SK-N-SH (cell line): ENCODE measurements around the gene ARL4A. TPM values are rescaled to one million over a fixed set of nuclear protein-coding genes. Genes with fewer than 3 reads are reported as not detected.

Source experiments
- CTCF ChIA-PET: fragments of 300-600, 350-600 bp; formaldehyde crosslinking; extraction: SDS; loops from one replicate; lab custom pipeline; 2021; lab: Yijun Ruan, JAX
- POLR2A ChIA-PET: fragments of 350-600 bp; sonication (Branson Sonifier 250); formaldehyde crosslinking; extraction: SDS; loops from one replicate; lab custom pipeline; 2020; ENCODE audit warnings: antibody characterized with exemption, inconsistent platforms; lab: Yijun Ruan, JAX
- DNase-seq: peaks from one replicate; pipeline ENCODE4 v3.0.0; 2012
- H2AFZ ChIP-seq: fragments of 200-600 bp; sonication (generic); 2 replicates; pipeline ENCODE4 v1.8.1; 2016; ENCODE audit warnings: antibody characterized with exemption, mild to moderate bottlenecking, low read depth
- H3F3A ChIP-seq: fragments of 200-600 bp; sonication (generic); replicated peaks from 2 replicates; pipeline ENCODE3; 2016; ENCODE audit warnings: antibody characterized with exemption, mild to moderate bottlenecking; ENCODE audit not compliant: insufficient read depth
- H3K27ac ChIP-seq, 2 experiments: fragments of 200-500 bp in 1 of 2; fragments of 200-600 bp in 1 of 2; sonication (Bioruptor generic) in 1 of 2; sonication (generic), shearing (Covaris generic) in 1 of 2; 2 replicates each; pipeline versions ENCODE4 v1.5.1 to v1.6.1; 2014 to 2016; ENCODE audit warnings: low read depth in 2 of 2, inconsistent platforms in 1 of 2, low read length in 1 of 2, mild to moderate bottlenecking in 1 of 2, mixed read lengths in 1 of 2
- H3K27me3 ChIP-seq: fragments of 200-600 bp; sonication (generic), shearing (Covaris generic); 2 replicates; pipeline ENCODE4 v1.6.1; 2016; ENCODE audit warnings: mixed run types; ENCODE audit not compliant: insufficient read depth
- H3K36me3 ChIP-seq, 2 experiments: fragments of 200-500 bp in 1 of 2; fragments of 200-600 bp in 1 of 2; sonication (Bioruptor generic) in 1 of 2; sonication (generic) in 1 of 2; replicated peaks in 1 of 2; 2 replicates each; pipeline versions ENCODE3 to v1.5.1; 2014 to 2016; ENCODE audit warnings: low read length in 1 of 2, mild to moderate bottlenecking in 1 of 2; ENCODE audit not compliant: insufficient read depth in 2 of 2, control insufficient read depth in 1 of 2
- H3K4me1 ChIP-seq, 2 experiments: fragments of 200-500 bp in 1 of 2; fragments of 200-600 bp in 1 of 2; sonication (Bioruptor generic) in 1 of 2; sonication (generic), shearing (Covaris generic) in 1 of 2; 2 replicates each; pipeline versions ENCODE4 v1.5.1 to v1.6.1; 2014 to 2016; ENCODE audit warnings: low read depth in 1 of 2, low read length in 1 of 2, mixed run types in 1 of 2; ENCODE audit not compliant: insufficient read depth in 2 of 2, control insufficient read depth in 1 of 2
- H3K4me2 ChIP-seq: fragments of 200-600 bp; sonication (generic), shearing (Covaris generic); 2 replicates; pipeline ENCODE4 v1.6.1; 2017; ENCODE audit warnings: mixed run types
- H3K4me3 ChIP-seq, 2 experiments: fragments of 200-500 bp in 1 of 2; fragments of 200-600 bp in 1 of 2; sonication (Bioruptor generic) in 1 of 2; sonication (generic), shearing (Covaris generic) in 1 of 2; 2 replicates each; pipeline versions ENCODE4 v1.5.1 to v1.8.1; 2014 to 2016; ENCODE audit warnings: low read depth in 2 of 2, inconsistent platforms in 1 of 2, low read length in 1 of 2, mild to moderate bottlenecking in 1 of 2, mixed read lengths in 1 of 2, moderate library complexity in 1 of 2
- H3K79me2 ChIP-seq: fragments of 200-600 bp; sonication (generic); 2 replicates; pipeline ENCODE4 v1.8.1; 2017; ENCODE audit warnings: mild to moderate bottlenecking; ENCODE audit not compliant: insufficient read depth
- H3K9ac ChIP-seq: fragments of 200-600 bp; sonication (generic); 2 replicates; pipeline ENCODE4 v1.6.1; 2017; ENCODE audit warnings: mixed run types
- H3K9me2 ChIP-seq: fragments of 200-600 bp; sonication (generic); 2 replicates; pipeline ENCODE4 v1.6.1; 2017; ENCODE audit warnings: mixed run types
- H3K9me3 ChIP-seq: fragments of 200-600 bp; sonication (generic); 2 replicates; pipeline ENCODE4 v1.6.1; 2017; ENCODE audit warnings: mixed run types, mild to moderate bottlenecking, moderate library complexity
- H4K20me1 ChIP-seq: fragments of 200-600 bp; sonication (generic); 2 replicates; pipeline ENCODE4 v1.6.1; 2017; ENCODE audit warnings: mild to moderate bottlenecking, mixed run types; ENCODE audit not compliant: insufficient read depth
- CTCF ChIP-seq: fragments of 200-600 bp; sonication (generic); IDR thresholded peaks from 2 replicates; pipeline ENCODE4 v1.6.1; 2017; ENCODE audit warnings: antibody characterized with exemption, mild to moderate bottlenecking, moderate library complexity
- ELF1 ChIP-seq: IDR thresholded peaks from 2 replicates; pipeline ENCODE4 v1.4.0; 2012
- MEF2A ChIP-seq: IDR thresholded peaks from 2 replicates; pipeline ENCODE4 v1.4.0; 2012; ENCODE audit warnings: low read depth, borderline replicate concordance
- RAD21 ChIP-seq: IDR thresholded peaks from 2 replicates; pipeline ENCODE4 v1.6.1; 2012; ENCODE audit warnings: mild to moderate bottlenecking, low read length
- SMC3 ChIP-seq: IDR thresholded peaks from 2 replicates; pipeline ENCODE4 v1.6.1; 2012; ENCODE audit warnings: low read depth, low read length, improper control_type of control experiment
- TAF1 ChIP-seq: IDR thresholded peaks from 2 replicates; pipeline ENCODE4 v1.6.1; 2012; ENCODE audit warnings: low read depth, mild to moderate bottlenecking, low read length, moderate library complexity, borderline replicate concordance
- TEAD4 ChIP-seq: IDR thresholded peaks from 2 replicates; pipeline ENCODE4 v1.4.0; 2012; ENCODE audit warnings: mild to moderate bottlenecking, borderline replicate concordance; ENCODE audit not compliant: insufficient read depth
- WGBS: methylation state at CpG from one replicate; pipeline ENCODE4 v1.1.6; 2017; ENCODE audit warnings: low lambda C conversion rate; 5-methylcytosine and 5-hydroxymethylcytosine counted together
- polyA plus RNA-seq, 3 experiments: library from polyadenylated mRNA; depleted of rRNA; stranded (reverse); fragments of >200 nt; gene quantifications; 2 replicates each; pipeline ENCODE4 v1.2.3, GENCODE V29; 2012
- TF ChIP-seq, protein P1 (sequence below): IDR thresholded peaks from 2 replicates; pipeline ENCODE4 v1.4.0; 2012; ENCODE audit warnings: low read depth
- TF ChIP-seq, protein P2 (sequence below): fragments of 150-350 bp; IDR thresholded peaks from 2 replicates; pipeline ENCODE4 v1.6.1; 2017; ENCODE audit warnings: antibody characterized with exemption, low read length, low read depth, borderline replicate concordance

Gene ARL4A
- polyA plus RNA-seq, 1 of the 3 experiments (the other 2 are of a cell fraction), result 5.5 TPM

DNA sequence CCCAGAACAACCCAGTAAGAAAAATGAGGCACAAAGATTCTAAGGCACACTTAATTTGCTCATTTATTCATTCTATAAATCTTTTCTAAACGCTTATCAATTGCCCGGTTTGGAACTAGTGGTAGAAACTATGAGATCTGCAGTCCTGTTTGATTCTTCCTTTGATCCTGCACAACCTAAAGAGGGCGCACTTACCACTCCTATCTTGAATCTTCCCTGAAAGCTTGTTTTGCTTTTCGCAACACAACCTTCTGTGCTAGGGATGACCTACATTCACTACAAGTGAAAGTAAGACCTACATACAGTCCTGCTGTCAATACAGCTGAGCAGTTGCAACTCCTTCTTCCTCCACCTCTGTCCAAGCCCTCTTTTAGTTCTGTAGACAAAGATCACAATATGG lies 12.6 kb upstream of the ARL4A start:
- DNase-seq, result peak; percentile 35
- POLR2A ChIA-PET, result no interaction called here
- CTCF ChIA-PET, result interaction anchor here (1.0 to 2.8 kb wide), 7 partner anchors 10 to 426 kb away, joined by 3 to 21 read pairs (median 3); partner anchors contain the start of gene ARL4A
- Histone ChIP-seq H3F3A (no peaks in the 10 kb centered on the region), H2AFZ (no peak overlapping the region), H3K9me2 (no peaks in the 10 kb centered on the region), H3K4me1 (no peaks in the 10 kb centered on the region), H3K9me3 (no peaks in the 10 kb centered on the region), H3K4me2 (no peak overlapping the region), H3K79me2 (no peaks in the 10 kb centered on the region), H3K36me3 (no peaks in the 10 kb centered on the region), H3K9ac (no peak overlapping the region), H3K4me3 (no peak overlapping the region), H3K27me3 (no peaks in the 10 kb centered on the region), H3K27ac (no peak overlapping the region), H4K20me1 (no peaks in the 10 kb centered on the region)
- 52% methylated on average over 4 of the region's 4 CpGs for WGBS
- TF ChIP-seq TAF1 (no peak), RAD21 (peak; percentile 54; the same call in 1 of the 2 replicates), CTCF (peak; percentile 41; the same call in 1 of the 2 replicates), SMC3 (0 out of 2 replicates have a peak, but pooled peaks have one; percentile 7)

DNA sequence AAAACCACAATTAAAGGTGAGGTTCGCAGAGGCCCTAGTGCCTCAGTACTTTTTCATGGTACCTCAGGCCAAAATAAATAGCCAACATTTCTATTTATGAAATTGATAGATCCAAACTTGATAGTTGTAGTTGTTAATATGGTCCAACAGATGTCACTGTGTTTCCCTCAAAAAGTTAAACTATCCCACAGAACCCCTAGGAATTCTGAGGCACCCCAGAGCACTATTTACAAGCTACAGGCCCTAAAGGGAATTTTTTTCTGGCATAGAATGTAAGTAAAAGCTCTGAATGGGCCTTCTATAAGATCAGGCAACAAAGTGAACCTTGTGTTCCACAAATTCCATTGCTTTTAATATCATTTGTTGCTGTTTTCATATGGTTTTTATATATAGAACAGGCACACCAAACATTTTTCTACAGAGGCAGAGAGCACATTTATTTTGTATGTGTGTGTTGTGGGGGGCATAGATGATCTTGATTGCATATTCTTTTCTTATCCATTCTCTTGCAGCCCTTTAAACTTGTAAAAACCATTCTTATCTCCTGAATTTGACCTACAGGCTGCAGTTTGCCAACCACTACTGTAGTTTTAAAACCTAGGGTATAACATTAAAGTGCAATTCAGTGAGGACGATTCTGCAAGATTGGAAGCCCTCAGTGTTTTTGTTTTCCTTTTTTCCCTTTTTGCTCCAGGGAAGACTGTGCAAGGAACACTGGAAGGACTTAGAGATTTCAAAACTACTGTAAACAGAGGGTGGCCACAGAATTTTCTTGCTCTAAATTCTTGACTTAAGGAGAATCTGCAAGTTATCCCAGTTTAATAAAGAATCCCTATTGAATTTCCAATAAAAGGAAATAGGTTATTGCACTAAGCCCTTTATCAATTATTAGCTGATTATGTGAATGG lies 3.5 kb upstream of the ARL4A start:
- H3F3A ChIP-seq, result no peaks in the 10 kb centered on the region
- TF ChIP-seq, protein P1, sequence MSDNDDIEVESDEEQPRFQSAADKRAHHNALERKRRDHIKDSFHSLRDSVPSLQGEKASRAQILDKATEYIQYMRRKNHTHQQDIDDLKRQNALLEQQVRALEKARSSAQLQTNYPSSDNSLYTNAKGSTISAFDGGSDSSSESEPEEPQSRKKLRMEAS, result no peak
- TF ChIP-seq, protein P2, sequence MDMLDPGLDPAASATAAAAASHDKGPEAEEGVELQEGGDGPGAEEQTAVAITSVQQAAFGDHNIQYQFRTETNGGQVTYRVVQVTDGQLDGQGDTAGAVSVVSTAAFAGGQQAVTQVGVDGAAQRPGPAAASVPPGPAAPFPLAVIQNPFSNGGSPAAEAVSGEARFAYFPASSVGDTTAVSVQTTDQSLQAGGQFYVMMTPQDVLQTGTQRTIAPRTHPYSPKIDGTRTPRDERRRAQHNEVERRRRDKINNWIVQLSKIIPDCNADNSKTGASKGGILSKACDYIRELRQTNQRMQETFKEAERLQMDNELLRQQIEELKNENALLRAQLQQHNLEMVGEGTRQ, result no peak
- TF ChIP-seq RAD21 (peak; percentile 63), SMC3 (peak; percentile 49), CTCF (peak; percentile 72), TEAD4 (no peak), ELF1 (no peak), MEF2A (no peak)
- no peak overlapping the region for H3K4me2 ChIP-seq
- no peak overlapping the region for H3K27ac ChIP-seq
- peak; percentile 39 for DNase-seq
- no peaks in the 10 kb centered on the region for H3K27me3 ChIP-seq
- H3K4me1 ChIP-seq, result peaks cover 0 to 10% of the 10 kb centered on the region in 2 experiments; a peak in 2 of 4 replicates
- 40% methylated on average over 2 of the region's 2 CpGs for whole genome bisulfite sequencing
- H3K79me2 ChIP-seq, result peaks cover 15% of the 10 kb centered on the region
- no peak overlapping the region for H3K4me3 ChIP-seq
- no peak overlapping the region for H3K9ac ChIP-seq
- H3K9me3 ChIP-seq, result no peaks in the 10 kb centered on the region
- POLR2A ChIA-PET, result no interaction called here
- H3K36me3 ChIP-seq, result no peaks in the 10 kb centered on the region
- no peaks in the 10 kb centered on the region for H4K20me1 ChIP-seq
- no peaks in the 10 kb centered on the region for H3K9me2 ChIP-seq
- CTCF ChIA-PET, result interaction anchor here (0.6 to 4.3 kb wide), 12 partner anchors 9 to 1852 kb away, joined by 3 to 33 read pairs (median 3); no protein-coding TSS in a partner anchor
- H2AFZ ChIP-seq, result peak overlapping the region; percentile 27; the same call in 1 of the 2 replicates
